ENCODE data around the gene IFT88.

Gene IFT88

DNA sequence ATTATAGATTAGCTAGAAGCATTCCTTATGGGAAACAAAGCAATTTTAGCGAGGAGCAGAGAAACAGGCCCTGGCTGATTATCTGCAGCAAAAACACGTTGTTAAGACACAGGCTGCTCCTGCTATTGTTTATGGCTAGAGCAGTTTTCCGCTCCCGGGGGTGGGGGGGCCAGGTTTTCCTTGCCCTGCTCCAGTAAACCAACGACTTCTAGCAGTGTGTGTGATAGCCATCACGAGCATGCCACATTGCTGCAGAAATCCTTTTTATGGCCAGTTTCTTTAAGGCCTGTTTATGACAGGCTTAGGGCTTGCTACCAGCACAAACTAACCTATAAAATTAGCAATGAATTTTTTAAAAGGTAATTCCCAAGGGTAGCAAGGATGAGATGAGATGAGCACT is 118.1 kb downstream of the IFT88 start:
- no peaks in the 10 kb centered on the region for H3K36me3 ChIP-seq
- no peaks in the 10 kb centered on the region for H3K9me3 ChIP-seq
- TF ChIP-seq, protein P1, sequence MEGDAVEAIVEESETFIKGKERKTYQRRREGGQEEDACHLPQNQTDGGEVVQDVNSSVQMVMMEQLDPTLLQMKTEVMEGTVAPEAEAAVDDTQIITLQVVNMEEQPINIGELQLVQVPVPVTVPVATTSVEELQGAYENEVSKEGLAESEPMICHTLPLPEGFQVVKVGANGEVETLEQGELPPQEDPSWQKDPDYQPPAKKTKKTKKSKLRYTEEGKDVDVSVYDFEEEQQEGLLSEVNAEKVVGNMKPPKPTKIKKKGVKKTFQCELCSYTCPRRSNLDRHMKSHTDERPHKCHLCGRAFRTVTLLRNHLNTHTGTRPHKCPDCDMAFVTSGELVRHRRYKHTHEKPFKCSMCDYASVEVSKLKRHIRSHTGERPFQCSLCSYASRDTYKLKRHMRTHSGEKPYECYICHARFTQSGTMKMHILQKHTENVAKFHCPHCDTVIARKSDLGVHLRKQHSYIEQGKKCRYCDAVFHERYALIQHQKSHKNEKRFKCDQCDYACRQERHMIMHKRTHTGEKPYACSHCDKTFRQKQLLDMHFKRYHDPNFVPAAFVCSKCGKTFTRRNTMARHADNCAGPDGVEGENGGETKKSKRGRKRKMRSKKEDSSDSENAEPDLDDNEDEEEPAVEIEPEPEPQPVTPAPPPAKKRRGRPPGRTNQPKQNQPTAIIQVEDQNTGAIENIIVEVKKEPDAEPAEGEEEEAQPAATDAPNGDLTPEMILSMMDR (IDR thresholded peaks at IDR 0.05) = no peak
- no peak overlapping the region for H3K27ac ChIP-seq
- H3K4me1 ChIP-seq (ENCODE audit: control insufficient read depth in 1 of 2, insufficient read depth in 1 of 2, low read depth in 1 of 2, low read length in 1 of 2) = no peaks in the 10 kb centered on the region
- no peaks in the 10 kb centered on the region for H3K27me3 ChIP-seq
- H3K4me3 ChIP-seq (ENCODE audit: low read depth in 1 of 2, low read length in 1 of 2) = no peak overlapping the region

DNA sequence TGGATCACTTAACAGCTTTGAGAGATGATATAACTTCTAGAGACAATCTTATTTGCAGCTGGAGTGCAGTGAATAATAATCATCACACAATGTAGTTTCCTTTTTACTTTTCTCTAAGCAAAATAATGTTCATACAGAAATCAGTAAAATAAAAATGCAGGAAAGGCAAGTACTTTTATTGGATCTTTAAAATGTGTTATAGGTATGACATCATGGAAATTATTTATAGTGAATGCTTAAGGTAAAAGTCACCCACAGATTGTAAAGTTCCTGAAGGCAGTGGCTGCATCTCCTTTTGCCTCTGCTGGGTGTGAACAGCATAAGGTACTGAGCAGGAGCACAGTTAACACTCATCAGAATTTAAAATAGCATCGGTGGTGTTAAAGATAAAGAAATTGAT is 119.2 kb downstream of the IFT88 start:
- H3K9me3 ChIP-seq = no peaks in the 10 kb centered on the region
- no peaks in the 10 kb centered on the region for H3K27me3 ChIP-seq
- no peak overlapping the region for H3K4me3 ChIP-seq (ENCODE audit: low read depth in 1 of 2, low read length in 1 of 2)
- TF ChIP-seq, protein P1 (IDR thresholded peaks at IDR 0.05) = no peak
- no peaks in the 10 kb centered on the region for H3K36me3 ChIP-seq
- no peaks in the 10 kb centered on the region for H3K4me1 ChIP-seq (ENCODE audit: control insufficient read depth in 1 of 2, insufficient read depth in 1 of 2, low read depth in 1 of 2, low read length in 1 of 2)
- no peak overlapping the region for H3K27ac ChIP-seq

DNA sequence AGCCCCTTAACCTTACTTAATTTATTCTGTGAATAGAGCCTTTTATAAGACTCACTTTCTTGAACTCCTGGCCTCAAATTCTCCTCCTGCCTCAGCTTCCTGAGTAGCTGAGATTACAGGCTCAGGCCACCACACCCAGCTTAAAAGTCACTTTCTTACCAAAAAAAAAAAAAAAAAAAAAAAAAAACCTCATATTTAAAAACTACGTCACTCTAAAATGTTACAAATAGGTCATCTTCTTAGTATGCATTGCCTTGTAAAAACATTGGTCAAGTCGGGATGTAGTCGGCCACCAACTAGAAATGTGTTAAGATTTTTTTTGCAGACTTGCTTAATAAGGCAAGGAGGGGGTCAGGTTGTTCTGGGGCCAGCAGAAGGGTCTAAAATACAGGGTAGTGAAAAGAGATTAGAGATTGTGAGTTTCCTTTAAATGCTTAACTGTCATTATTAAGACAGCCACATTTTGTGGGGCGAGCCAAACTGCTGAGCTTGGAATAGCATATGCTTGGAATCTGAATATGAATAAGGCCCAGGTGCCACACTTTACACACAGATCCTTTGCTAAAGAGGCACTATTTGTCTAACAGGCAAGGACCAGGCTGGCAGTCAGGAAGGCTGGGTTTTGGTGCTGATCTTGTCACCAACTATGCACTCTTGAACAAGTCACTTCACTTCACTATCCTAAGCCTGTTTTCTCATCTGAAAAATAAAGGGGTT is 120.1 kb downstream of the IFT88 start:
- TF ChIP-seq, protein P1 (IDR thresholded peaks at IDR 0.05) = no peak
- Histone ChIP-seq H3K4me3 (ENCODE audit: low read depth in 1 of 2, low read length in 1 of 2) (no peak overlapping the region), H3K27ac (no peak overlapping the region), H3K36me3 (no peaks in the 10 kb centered on the region), H3K9me3 (no peaks in the 10 kb centered on the region), H3K27me3 (no peaks in the 10 kb centered on the region), H3K4me1 (ENCODE audit: control insufficient read depth in 1 of 2, insufficient read depth in 1 of 2, low read depth in 1 of 2, low read length in 1 of 2) (no peaks in the 10 kb centered on the region)

DNA sequence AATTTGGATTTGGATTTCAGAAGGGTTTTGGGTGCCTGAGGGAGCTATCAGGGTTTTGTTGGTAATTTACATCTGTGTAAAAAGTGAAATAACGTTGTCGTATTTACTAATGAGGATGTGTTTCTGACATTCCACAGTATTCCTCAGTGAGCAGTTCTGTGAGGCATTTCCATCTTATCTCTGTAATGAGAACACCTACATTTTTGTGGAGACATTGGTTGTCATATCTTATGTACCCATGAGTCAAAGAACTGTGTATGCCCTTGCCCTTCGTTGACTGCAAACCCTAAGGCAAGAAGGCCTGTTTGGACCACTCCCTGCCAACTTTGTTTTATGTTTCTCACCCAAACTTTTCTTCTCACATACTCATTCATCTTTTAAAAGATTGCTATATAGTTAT is 122.3 kb downstream of the IFT88 start:
- TF ChIP-seq, protein P1 (IDR thresholded peaks at IDR 0.05) = no peak
- H3K36me3 ChIP-seq = no peaks in the 10 kb centered on the region
- no peaks in the 10 kb centered on the region for H3K9me3 ChIP-seq
- no peak overlapping the region for H3K27ac ChIP-seq
- no peaks in the 10 kb centered on the region for H3K27me3 ChIP-seq
- no peak overlapping the region for H3K4me3 ChIP-seq (ENCODE audit: low read depth in 1 of 2, low read length in 1 of 2)
- H3K4me1 ChIP-seq (ENCODE audit: control insufficient read depth in 1 of 2, insufficient read depth in 1 of 2, low read depth in 1 of 2, low read length in 1 of 2) = no peaks in the 10 kb centered on the region

DNA sequence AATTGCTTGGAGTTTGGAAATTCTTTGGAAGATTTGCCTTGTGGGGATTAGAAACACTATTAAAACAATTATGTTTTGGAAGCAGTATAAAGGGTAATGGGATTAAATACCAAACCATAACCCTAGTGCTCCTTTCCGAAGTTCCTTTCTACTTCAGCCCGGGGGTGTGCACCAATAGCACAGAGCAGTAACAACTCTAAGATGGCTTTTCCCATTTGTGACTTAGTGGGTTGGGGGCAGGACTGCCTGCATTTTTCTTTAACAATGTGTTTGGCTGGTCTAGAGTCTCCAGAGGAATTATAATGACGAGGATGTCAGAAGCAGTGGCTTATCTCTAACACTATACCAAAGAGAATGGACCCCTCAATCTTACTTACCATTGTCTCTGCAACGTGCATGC is 124.7 kb downstream of the IFT88 start:
- Histone ChIP-seq H3K36me3 (no peaks in the 10 kb centered on the region), H3K9me3 (no peaks in the 10 kb centered on the region), H3K4me1 (ENCODE audit: control insufficient read depth in 1 of 2, insufficient read depth in 1 of 2, low read depth in 1 of 2, low read length in 1 of 2) (no peaks in the 10 kb centered on the region), H3K4me3 (ENCODE audit: low read depth in 1 of 2, low read length in 1 of 2) (no peak overlapping the region), H3K27me3 (no peaks in the 10 kb centered on the region), H3K27ac (no peak overlapping the region)
- TF ChIP-seq, protein P1 (IDR thresholded peaks at IDR 0.05) = no peak
